ENCODE results near the gene SLC35A2. TPM values are rescaled to one million over a fixed set of nuclear protein-coding genes. Genes with fewer than 3 reads are reported as not detected.

Gene SLC35A2
- total RNA-seq, 2 donors from 2014 or later: 18.3 to 22.2 TPM

Other genes with a start within 250 kb of the SLC35A2 start
- gene WAS, start 227.8 kb downstream of the SLC35A2 start, total RNA-seq: 10 to 100 TPM; 88.9 to 93.0 TPM
- gene SUV39H1, start 214.9 kb downstream of the SLC35A2 start, total RNA-seq: 10 to 100 TPM; 31.5 to 36.4 TPM
- not detected for gene GLOD5, start 149.9 kb downstream of the SLC35A2 start, total RNA-seq
- under 1 TPM in 1 of 2 donors, not detected in 1; 0.25 TPM for gene GATA1, start 125.1 kb downstream of the SLC35A2 start, total RNA-seq
- gene HDAC6, start 109.6 kb downstream of the SLC35A2 start, total RNA-seq: 100 to 1,000 TPM in 1 of 2 donors, 10 to 100 TPM in 1; 77.0 to 189 TPM
- gene ERAS, start 85.1 kb downstream of the SLC35A2 start, total RNA-seq: under 1 TPM; 0.23 to 0.31 TPM
- gene PCSK1N, start 76.0 kb downstream of the SLC35A2 start, total RNA-seq: 1 to 10 TPM; 1.0 to 2.7 TPM
- 10 to 100 TPM; 61.4 to 86.4 TPM for gene TIMM17B, start 13.9 kb downstream of the SLC35A2 start, total RNA-seq
- gene PQBP1, start 13.7 kb downstream of the SLC35A2 start, total RNA-seq: 10 to 100 TPM; 77.2 to 79.3 TPM
- 100 to 1,000 TPM; 264 to 357 TPM for gene PIM2, start 7.4 kb upstream of the SLC35A2 start, total RNA-seq
- 10 to 100 TPM; 76.8 to 82.4 TPM for gene OTUD5, start 46.0 kb upstream of the SLC35A2 start, total RNA-seq
- gene KCND1, start 60.2 kb upstream of the SLC35A2 start, total RNA-seq: 10 to 100 TPM in 1 of 2 donors, 1 to 10 TPM in 1; 4.9 to 15.5 TPM
- 100 to 1,000 TPM in 1 of 2 donors, 10 to 100 TPM in 1; 92.3 to 140 TPM for gene GRIPAP1, start 90.6 kb upstream of the SLC35A2 start, total RNA-seq
- 10 to 100 TPM; 34.8 to 41.8 TPM for gene TFE3, start 131.7 kb upstream of the SLC35A2 start, total RNA-seq
- 1 to 10 TPM; 4.5 to 5.7 TPM for gene CCDC120, start 147.4 kb upstream of the SLC35A2 start, total RNA-seq
- 10 to 100 TPM; 10.9 to 40.9 TPM for gene PRAF2, start 162.4 kb upstream of the SLC35A2 start, total RNA-seq
- gene WDR45, start 168.2 kb upstream of the SLC35A2 start, total RNA-seq: 10 to 100 TPM; 24.6 to 57.5 TPM
- gene GPKOW, start 212.1 kb upstream of the SLC35A2 start, total RNA-seq: 10 to 100 TPM; 15.6 to 24.5 TPM